HepG2 (cell line): ENCODE results near the gene ZFPM1. TPM values are rescaled to one million over a fixed set of nuclear protein-coding genes. Genes with fewer than 3 reads are reported as not detected.

Source experiments
- AKAP8 ChIP-seq: sonication (generic); formaldehyde crosslinking; IDR thresholded peaks from 2 replicates; pipeline ENCODE4 v1.5.1; 2020; ENCODE audit warnings: mild to moderate bottlenecking, missing genetic modification reagents
- ARID4A ChIP-seq: sonication (generic); formaldehyde crosslinking; IDR thresholded peaks from 2 replicates; pipeline ENCODE4 v1.5.0; 2020; ENCODE audit warnings: mild to moderate bottlenecking, missing genetic modification reagents, borderline replicate concordance
- GZF1 ChIP-seq: sonication (generic); formaldehyde crosslinking; IDR thresholded peaks from 2 replicates; pipeline ENCODE4 v1.5.1; 2020; ENCODE audit warnings: mild to moderate bottlenecking, missing genetic modification reagents
- HIC2 ChIP-seq: sonication (generic); formaldehyde crosslinking; IDR thresholded peaks from 2 replicates; pipeline ENCODE4 v1.9.0; 2022; ENCODE audit warnings: low read depth, missing genetic modification reagents
- HNF4A ChIP-seq: sonication (generic); formaldehyde crosslinking; IDR thresholded peaks from 2 replicates; pipeline ENCODE4 v1.4.0; 2020; ENCODE audit warnings: missing genetic modification reagents
- KMT2B ChIP-seq: IDR thresholded peaks from 2 replicates; pipeline ENCODE4 v1.6.1; 2016; ENCODE audit warnings: missing genetic modification reagents, missing compliant biosample characterization
- NFYC ChIP-seq: IDR thresholded peaks from 2 replicates; pipeline ENCODE4 v1.6.1; 2016; ENCODE audit warnings: missing genetic modification reagents, missing compliant biosample characterization
- RXRA ChIP-seq: sonication (generic); formaldehyde crosslinking; IDR thresholded peaks from 2 replicates; pipeline ENCODE4 v1.5.1; 2020; ENCODE audit warnings: missing genetic modification reagents
- SIX1 ChIP-seq: sonication (generic); formaldehyde crosslinking; IDR thresholded peaks from 2 replicates; pipeline ENCODE4 v1.4.0; 2020; ENCODE audit warnings: missing genetic modification reagents, borderline replicate concordance
- SKI ChIP-seq: fragments of 450-650 bp; IDR thresholded peaks from one replicate; pipeline ENCODE4 v1.6.1; 2018; ENCODE audit warnings: mild to moderate bottlenecking; ENCODE audit not compliant: partially characterized antibody
- SNAPC2 ChIP-seq: sonication (generic); formaldehyde crosslinking; IDR thresholded peaks from 2 replicates; pipeline ENCODE4 v1.8.1; 2022; ENCODE audit warnings: mild to moderate bottlenecking, missing genetic modification reagents
- TBL1XR1 ChIP-seq: fragments of 150-350 bp; IDR thresholded peaks from 2 replicates; pipeline ENCODE4 v1.6.1; 2014; ENCODE audit warnings: borderline replicate concordance, low read length; ENCODE audit not compliant: partially characterized antibody
- TRIM24 ChIP-seq: sonication (generic); formaldehyde crosslinking; IDR thresholded peaks from 2 replicates; pipeline ENCODE4 v1.8.0; 2022; ENCODE audit warnings: mild to moderate bottlenecking, missing genetic modification reagents
- YEATS2 ChIP-seq: sonication (generic); formaldehyde crosslinking; IDR thresholded peaks from 2 replicates; pipeline ENCODE4 v1.4.0; 2020; ENCODE audit warnings: missing genetic modification reagents, borderline replicate concordance
- ZNF263 ChIP-seq: sonication (generic); formaldehyde crosslinking; IDR thresholded peaks from 2 replicates; pipeline ENCODE4 v1.4.0; 2020; ENCODE audit warnings: missing genetic modification reagents
- ZNF639 ChIP-seq: conservative IDR thresholded peaks from 2 replicates; pipeline ENCODE4 v1.6.1; 2018; ENCODE audit warnings: missing genetic modification reagents
- ZNF687 ChIP-seq: sonication (generic); formaldehyde crosslinking; IDR thresholded peaks from 2 replicates; pipeline ENCODE4 v1.5.1; 2020; ENCODE audit warnings: mild to moderate bottlenecking, missing genetic modification reagents, moderate library complexity
- polyA plus RNA-seq, 8 experiments: library from polyadenylated mRNA; depleted of rRNA in 3 of 8; stranded (reverse) in 7 of 8; unstranded in 1 of 8; fragments of >200 nt; fragmentation: Illumina TruSeq in 4 of 8; extraction: Trizol in 4 of 8; gene quantifications; 2 replicates each; pipeline versions ENCODE4 v1.2.1 to v1.2.3, GENCODE V29; 2011 to 2016; ENCODE audit warnings: low read depth in 4 of 8, missing spikeins in 1 of 8, mixed read lengths in 1 of 8; ENCODE audit not compliant: insufficient read depth in 1 of 8
- total RNA-seq, 5 experiments: library from RNA; depleted of rRNA; stranded (reverse); fragments of >200 nt; fragmentation: Illumina TruSeq; extraction: Trizol; gene quantifications; 2 replicates each; pipeline ENCODE4 v1.2.3, GENCODE V29; 2016; ENCODE audit warnings: low read depth in 1 of 5

The ZFPM1 gene
- total and polyA plus RNA-seq, 2 of the 13 experiments (the other 11 are each of a cell fraction or from before 2014, with no cell fraction given), result 1.3 to 3.8 TPM

- TF ChIP-seq SKI (peak; percentile 16), ZNF687 (CRISPR knock-in tag) (peak; percentile 53; the same call in 1 of the 2 replicates), GZF1 (no peak), ZNF639 (CRISPR knock-in tag) (no peak), KMT2B (CRISPR knock-in tag) (no peak), SIX1 (CRISPR knock-in tag) (no peak), ARID4A (CRISPR knock-in tag) (peak; percentile 26; the same call in 1 of the 2 replicates), TRIM24 (no peak), NFYC (CRISPR knock-in tag) (peak; percentile 40; the same call in 1 of the 2 replicates), YEATS2 (CRISPR knock-in tag) (no peak), SNAPC2 (CRISPR knock-in tag) (no peak), ZNF263 (CRISPR knock-in tag) (0 out of 2 replicates have a peak, but pooled peaks have one; percentile 12), RXRA (CRISPR knock-in tag) (peak; percentile 35; the same call in 1 of the 2 replicates), HIC2 (peak; percentile 45; the same call in 1 of the 2 replicates), HNF4A (CRISPR knock-in tag) (peak; percentile 58; the same call in 1 of the 2 replicates), AKAP8 (CRISPR knock-in tag) (no peak), TBL1XR1 (no peak)
Measured at GRCh38 chr16:88468275-88469129, 15.4 kb downstream of the ZFPM1 start (continued).
